ENCODE results near the gene KIAA0930.

The KIAA0930 gene

DNA sequence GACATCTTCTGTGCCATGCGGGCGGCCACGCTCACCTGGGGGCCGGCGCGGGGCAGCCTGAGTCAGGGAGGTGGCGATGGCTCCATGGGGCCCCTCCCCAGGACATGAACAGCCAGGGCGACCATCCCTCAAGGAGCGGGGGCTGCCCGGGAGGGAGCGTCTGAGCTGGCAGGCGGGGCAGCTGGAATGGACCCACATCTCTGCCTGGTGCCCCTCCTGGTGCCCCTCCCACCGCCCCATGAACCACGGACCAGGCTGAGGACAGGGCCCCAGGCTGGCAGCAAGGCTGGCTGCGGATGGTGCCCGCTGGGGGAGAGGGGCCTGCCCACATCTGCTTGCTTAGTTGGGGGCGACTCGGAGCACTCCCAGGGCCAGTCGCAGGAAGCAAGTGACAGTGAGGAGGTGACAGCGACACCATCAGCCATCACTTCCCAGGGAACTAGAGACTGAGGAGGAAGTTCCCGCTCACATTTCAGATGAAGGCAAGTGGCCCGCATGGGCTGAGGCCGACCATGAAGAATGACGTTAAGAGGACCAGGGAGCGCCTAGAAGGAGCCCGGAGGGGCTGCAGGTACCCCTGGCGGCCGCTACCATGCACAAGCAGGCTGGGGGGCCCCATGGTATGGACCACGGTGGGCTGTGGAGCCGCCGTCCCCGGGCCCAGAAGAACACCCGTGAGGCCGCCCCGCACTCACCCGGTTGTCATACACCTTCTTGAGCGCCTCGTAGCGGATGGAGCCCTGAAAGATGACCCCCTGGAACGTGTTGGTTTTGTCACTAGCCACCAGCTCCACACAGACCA lies 37.3 kb downstream of the KIAA0930 start:
- no peak for DNase-seq (ENCODE audit: low read depth)
- TF ChIP-seq, protein P1, sequence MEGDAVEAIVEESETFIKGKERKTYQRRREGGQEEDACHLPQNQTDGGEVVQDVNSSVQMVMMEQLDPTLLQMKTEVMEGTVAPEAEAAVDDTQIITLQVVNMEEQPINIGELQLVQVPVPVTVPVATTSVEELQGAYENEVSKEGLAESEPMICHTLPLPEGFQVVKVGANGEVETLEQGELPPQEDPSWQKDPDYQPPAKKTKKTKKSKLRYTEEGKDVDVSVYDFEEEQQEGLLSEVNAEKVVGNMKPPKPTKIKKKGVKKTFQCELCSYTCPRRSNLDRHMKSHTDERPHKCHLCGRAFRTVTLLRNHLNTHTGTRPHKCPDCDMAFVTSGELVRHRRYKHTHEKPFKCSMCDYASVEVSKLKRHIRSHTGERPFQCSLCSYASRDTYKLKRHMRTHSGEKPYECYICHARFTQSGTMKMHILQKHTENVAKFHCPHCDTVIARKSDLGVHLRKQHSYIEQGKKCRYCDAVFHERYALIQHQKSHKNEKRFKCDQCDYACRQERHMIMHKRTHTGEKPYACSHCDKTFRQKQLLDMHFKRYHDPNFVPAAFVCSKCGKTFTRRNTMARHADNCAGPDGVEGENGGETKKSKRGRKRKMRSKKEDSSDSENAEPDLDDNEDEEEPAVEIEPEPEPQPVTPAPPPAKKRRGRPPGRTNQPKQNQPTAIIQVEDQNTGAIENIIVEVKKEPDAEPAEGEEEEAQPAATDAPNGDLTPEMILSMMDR (conservative IDR thresholded peaks at IDR 0.05; ENCODE audit: low read depth, low read length), result no peak
- no peak overlapping the region for H3K4me3 ChIP-seq (ENCODE audit: low read length)

DNA sequence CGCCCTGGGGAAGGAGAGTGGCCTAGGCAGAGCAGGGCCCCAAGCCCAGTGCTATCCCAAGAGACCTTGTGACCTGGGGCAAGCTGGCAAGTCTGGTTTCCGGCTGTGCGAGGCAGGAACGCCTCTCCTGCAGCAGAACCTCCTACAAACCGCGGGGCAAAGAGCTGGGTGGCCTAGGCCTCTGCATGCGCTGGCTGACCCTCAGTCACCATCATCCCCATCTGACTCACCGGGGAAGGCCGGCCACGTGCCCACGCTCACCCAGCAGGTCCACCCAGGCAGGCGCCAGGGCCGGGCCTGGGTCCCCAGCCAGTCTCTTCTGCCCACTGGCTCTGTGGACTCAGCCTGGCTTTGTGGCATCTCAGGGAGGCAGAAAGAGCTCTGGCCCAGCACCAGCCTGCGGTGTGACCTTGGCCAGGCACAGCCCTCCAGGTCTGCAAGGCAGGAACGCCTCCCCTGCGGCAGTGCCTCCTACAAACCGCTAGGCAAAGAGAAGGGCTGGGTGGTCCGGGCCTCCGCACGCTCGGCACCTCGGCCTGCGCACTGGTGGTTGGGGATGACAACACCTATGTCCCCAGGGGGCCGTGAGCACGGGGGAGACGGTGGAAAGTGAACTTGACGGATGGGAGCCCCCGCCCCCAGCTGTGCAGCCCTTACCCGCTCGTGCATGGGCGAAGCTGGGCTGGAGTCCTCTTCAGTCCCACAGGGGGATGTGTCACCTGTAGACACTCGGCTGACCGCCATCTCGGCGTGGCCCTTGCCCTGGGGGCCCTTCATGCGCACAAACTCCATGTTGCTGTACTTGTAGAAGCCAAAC lies 38.2 kb downstream of the KIAA0930 start:
- TF ChIP-seq, protein P1 (conservative IDR thresholded peaks at IDR 0.05; ENCODE audit: low read depth, low read length), result no peak
- no peak overlapping the region for H3K4me3 ChIP-seq (ENCODE audit: low read length)
- no peak for DNase-seq (ENCODE audit: low read depth)

DNA sequence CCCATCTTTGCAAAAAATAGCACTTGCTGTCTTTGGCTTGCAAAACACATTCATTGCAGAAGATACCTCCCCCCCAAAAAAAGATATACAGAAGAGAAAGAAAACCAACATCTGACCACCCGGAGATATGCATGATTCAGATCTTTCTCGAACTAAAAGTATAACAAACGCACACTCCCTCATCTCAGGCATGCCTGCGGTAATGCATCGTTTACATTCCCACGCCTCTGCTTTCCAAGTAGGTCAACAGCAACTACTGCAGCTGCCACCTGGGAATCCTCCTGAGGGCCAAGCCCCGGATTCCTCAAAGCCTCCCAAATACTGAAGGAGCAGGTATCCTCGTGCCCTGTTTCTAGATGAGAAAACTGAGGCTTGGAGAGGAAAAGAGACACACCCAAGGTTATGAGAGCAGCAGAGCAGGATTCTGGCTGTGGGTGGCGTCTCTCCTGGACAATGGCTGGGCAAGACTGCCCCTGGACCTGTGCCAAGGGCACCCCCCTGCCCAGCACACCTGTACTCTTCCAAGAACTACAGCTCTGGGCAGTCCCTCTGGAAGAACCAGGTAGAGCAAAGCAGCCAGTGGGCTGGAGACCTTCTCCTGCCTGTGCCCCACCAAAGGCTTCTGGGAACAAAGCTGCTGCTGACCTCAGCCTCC lies 38.9 kb downstream of the KIAA0930 start:
- no peak for DNase-seq (ENCODE audit: low read depth)
- TF ChIP-seq, protein P1 (conservative IDR thresholded peaks at IDR 0.05; ENCODE audit: low read depth, low read length), result no peak
- H3K4me3 ChIP-seq (ENCODE audit: low read length), result no peak overlapping the region

DNA sequence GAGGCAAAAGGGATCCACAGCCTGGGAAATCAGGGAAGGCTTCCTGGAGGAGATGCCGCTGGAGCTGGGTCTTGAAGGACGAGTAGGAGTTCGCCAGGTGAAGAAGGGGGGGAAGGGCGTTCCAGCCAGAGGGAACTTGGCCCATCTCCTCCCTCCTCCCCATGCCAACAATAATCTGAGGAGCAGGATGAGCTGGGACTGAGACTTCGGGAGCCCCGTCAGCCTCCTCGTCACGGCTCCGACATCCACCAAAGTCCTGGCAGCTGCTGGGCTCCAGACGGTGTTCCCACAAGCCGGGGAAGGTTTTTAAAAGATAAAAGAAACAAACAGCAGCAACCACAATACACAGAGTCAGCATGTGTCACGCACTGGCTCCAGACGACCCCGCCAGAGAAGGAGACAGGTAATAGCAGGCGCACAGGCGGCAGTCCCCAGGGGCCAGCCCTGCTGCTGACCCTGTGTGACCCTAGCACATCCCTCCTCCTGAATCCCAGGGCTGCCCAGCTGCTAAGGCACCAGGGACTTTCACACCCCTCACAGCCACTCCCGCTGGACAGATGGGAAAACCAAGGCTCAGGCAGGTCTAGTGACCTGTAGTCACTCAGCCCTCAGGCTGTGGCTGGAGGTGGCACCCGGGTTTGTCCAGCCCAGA lies 39.7 kb downstream of the KIAA0930 start:
- H3K4me3 ChIP-seq (ENCODE audit: low read length), result no peak overlapping the region
- DNase-seq (ENCODE audit: low read depth), result no peak
- TF ChIP-seq, protein P1 (conservative IDR thresholded peaks at IDR 0.05; ENCODE audit: low read depth, low read length), result no peak

DNA sequence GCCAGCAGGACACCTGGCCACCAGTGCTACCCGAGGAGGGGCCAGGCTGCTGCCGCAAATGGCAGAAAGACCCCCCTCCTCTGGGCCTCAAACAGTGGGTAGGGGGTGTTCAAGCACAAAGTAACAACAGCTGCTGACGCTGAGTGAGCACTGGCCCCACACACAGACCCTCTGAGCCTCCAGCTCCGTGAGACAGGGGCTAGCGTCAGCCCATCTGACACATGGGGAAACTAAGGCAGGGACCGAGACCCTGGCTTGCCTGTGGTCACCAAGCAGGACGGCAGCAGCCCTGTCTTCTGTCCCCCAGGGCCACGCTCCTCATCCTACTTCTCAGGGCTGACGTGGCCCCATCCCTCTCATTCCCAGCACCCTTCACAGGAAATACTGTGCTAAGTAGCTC lies 40.5 kb downstream of the KIAA0930 start:
- H3K4me3 ChIP-seq (ENCODE audit: low read length), result no peak overlapping the region
- TF ChIP-seq, protein P1 (conservative IDR thresholded peaks at IDR 0.05; ENCODE audit: low read depth, low read length), result no peak
- no peak for DNase-seq (ENCODE audit: low read depth)

DNA sequence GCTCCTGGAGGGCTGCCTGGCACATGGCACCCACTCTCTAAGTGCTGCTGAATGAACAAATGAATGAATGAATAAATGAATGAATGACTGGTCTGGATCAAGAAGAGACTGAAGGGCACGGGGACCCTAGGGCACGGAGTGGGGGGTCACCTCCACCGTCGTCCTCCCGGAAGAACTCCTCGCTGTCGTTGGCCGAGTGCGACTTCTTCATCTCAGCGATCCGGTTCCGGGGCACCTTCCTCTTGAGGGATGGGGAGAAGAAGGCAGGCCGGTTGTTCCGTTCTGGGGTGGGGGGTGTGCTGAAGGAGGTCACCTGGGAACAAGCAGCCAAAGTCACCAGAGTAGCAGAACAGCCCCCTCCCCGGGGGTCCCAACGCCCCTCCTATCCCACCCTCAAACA lies 41.0 kb downstream of the KIAA0930 start:
- no peak overlapping the region for H3K4me3 ChIP-seq (ENCODE audit: low read length)
- TF ChIP-seq, protein P1 (conservative IDR thresholded peaks at IDR 0.05; ENCODE audit: low read depth, low read length), result no peak
- no peak for DNase-seq (ENCODE audit: low read depth)
